Measurements from ENCODE around the gene ITGA2B. TPM values are rescaled to one million over a fixed set of nuclear protein-coding genes. Genes with fewer than 3 reads are reported as not detected.

ITGA2B gene
- total RNA-seq, result 0.23 and 0.24 TPM in 2 replicates

DNA sequence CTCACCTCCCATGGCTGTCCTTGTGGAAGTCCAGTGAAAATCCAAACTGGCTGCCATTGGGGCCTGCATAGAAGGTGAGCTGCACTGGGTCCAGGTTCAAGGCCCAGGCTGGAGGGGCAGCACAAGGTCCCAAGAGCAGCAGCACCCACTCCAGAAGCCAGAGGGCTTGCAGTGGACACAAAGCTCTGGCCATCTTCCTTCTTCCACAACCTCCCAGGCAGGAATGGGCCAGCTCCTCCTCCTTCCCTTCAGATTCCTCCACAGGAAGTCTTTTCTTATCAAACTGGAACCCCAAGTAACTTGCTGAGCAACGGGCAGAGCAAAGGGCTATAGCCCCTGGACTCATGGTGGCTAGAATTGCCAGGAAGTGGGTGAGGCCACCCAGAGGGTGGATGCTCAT, at the start of gene ITGA2B:
Gene ITGA2B (minus strand): TSS at position 369 of the 400 bp plus-strand sequence. CDS start 176 bp downstream, at position 193.
- DNase-seq (ENCODE audit: extremely low read depth, low read depth, low spot score), result no peak

- no peak for DNase-seq (ENCODE audit: extremely low read depth, low read depth, low spot score)
These were observed 49.7 kb upstream of the ITGA2B start for GRCh38 chr17:44439168-44439567.

DNA sequence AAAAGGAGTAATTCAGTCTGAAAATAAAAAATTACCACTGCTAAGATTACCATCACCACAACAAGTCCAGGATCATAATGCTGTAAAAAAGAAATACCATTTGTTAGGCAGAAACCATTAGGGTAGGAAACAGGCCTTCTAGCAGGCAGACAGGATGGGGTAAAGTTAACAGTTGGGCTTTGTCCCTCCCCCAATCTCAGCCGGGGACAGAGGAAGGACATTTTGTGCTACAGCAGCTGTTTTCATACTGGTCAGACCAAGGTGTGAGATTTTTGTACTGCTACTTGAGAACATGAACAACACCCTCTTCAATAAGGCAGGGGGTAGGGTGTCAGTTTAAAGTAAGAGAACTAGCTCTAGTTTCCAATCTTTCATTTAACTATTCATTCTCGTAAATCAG, 49.2 kb upstream of the ITGA2B start:
- DNase-seq (ENCODE audit: extremely low read depth, low read depth, low spot score), result no peak

DNA sequence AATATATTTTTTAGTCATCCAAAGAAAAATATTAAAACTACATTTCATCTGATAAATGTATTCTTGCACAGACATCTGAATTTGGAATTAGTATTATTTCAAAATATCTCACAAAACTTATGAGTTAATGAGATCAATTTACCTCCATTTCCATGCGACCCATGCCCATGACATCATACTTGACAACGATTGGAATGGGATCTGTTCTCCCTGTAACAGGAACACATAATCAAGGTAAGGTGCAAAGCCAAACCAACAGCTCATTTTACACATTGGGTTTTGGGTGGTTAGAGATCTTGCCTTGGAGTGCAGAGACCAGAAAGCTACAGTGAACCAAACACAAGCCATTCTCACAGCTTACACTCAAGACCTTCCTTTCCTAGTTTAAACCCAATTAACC, 46.9 kb upstream of the ITGA2B start:
- DNase-seq (ENCODE audit: extremely low read depth, low read depth, low spot score), result no peak

- DNase-seq (ENCODE audit: extremely low read depth, low read depth, low spot score), result no peak
These were observed 43.1 kb upstream of the ITGA2B start for GRCh38 chr17:44432254-44433157.

DNA sequence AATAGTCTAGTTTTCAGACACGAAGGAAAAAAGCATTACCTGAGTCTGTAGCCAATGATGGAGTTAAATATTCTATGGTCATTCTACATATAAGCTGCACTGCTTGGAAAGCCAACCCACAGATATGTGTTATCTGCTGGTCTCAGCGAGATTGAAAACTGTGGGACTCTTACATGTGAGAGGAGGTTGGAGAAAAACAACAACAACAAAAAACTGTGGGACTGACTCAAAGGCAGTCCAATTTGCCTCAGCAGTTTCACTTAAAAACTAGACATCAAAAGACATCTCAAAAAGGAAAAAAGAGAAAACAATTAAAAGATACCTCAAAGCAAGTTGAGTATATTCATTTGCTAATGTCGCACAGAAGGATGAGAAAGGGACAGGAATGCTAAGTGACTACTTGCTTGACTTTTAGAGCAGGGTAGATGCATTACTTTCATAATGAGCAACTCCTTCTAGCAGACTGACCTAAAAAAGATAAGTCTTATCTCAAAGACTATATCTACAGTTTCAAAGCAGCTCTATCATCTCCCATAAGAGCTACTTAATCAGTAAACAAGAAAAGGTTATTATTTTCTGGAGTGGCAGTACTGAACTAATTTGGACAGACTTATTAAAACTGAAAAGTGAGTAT, 35.5 kb upstream of the ITGA2B start:
- no peak for DNase-seq (ENCODE audit: extremely low read depth, low read depth, low spot score)

DNA sequence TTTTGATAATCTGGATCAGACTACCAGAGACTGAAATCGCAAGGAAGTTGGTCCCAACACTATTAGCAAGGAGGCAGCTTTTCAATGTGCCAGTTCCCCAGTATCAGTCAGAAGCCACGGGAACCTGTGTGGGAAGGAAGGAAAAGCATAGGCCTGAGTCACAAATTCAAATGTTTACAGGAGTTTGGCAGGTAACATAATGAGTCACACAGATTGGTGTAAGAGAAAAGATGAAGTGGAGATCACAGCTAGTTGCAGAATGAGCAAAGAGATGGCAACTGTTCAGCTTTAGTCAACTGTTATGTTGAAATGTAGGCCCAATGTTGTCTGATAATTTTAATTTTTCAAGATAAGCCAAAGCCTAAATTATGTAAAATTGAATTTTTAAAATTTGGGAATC, 28.1 kb upstream of the ITGA2B start:
- DNase-seq (ENCODE audit: extremely low read depth, low read depth, low spot score), result peak; percentile 18

GRCh38 chr17:44416558-44417289, 27.3 kb upstream of the ITGA2B start:
- DNase-seq (ENCODE audit: extremely low read depth, low read depth, low spot score), result no peak

DNA sequence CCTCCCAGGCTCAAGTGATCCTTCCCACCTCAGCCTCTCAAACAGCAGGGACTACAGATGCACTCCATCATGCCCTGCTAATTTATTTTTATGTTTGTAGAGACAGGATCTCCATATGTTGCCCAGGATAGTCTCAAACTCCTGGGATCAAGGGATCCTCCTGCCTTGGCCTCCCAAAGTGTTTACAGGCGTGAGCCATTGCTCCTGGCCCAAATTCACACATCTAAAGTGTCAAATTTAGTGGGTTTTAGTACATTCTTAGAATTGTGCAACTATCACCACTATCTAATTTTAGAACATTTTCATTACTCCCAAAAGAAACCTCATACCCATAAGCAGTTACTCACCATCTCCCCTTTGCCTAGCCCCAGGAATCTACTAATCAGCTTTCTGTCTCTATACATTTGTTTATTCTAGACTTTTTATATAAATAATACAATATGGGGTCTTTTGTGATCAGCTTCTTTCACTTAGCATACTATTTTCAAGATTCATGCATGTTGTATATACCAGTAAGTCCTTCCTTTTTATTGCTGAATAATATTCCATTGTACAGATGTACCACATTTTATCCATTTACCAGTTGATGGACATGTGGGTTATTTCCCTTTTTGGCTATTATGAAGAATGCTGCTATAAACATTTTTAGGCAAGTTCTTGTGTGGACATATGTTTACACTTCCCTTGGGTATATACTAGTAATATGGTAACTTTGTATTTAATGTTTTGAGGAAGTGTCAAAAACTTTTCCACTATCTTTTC, 25.1 kb upstream of the ITGA2B start:
- no peak for DNase-seq (ENCODE audit: extremely low read depth, low read depth, low spot score)

DNA sequence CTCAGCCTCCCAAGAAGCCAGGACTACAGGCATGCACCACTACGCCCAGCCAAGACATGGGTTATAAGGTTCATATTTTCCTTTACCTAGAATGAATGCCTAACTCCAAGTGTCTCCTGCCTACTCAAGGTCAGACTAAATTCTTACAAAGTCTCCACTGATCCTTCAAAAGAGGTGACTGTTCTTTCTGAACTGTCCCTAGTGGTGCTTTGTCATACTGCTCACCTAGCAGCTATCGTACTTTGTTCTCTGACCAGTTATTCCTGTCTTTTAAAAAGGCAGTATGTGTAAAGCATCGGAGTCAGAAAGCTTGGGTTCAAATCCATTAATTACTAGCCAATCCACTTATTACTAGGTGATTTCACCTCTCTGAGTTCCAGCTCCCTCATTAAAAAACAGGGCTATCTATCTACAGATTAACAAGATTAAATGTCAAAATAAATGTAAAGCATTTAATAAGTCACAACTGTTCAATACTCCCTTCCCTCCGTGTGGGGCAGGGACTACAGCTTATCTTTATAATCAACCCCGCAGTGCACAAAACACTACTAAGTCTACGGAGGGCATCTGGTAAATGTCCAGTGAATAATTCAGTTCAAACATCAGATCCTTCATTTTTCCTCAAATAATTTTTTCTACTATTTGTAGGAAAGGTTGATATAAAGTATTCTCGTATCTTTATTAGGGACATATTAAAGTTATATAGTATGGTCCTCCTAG, 20.0 kb upstream of the ITGA2B start:
- DNase-seq (ENCODE audit: extremely low read depth, low read depth, low spot score), result no peak

DNA sequence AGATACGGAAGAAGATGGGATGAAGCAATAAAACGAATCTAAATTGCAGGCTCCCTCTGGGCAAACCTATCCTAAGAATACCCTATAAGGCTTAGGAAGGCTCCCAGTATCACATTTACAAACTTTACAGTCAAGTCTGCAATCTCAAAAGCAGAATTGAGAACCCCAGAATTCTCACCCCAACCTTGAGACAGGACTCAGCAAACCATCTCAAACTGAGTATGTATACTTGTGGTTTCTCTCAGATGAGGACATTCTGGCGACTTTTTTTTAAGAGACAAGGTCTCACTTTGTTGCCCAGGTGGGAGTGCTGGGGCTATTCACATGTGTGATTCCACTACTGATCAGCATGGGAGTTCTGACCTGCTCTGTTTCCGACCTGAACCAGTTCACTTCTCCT, 19.3 kb upstream of the ITGA2B start:
- DNase-seq (ENCODE audit: extremely low read depth, low read depth, low spot score), result no peak

DNA sequence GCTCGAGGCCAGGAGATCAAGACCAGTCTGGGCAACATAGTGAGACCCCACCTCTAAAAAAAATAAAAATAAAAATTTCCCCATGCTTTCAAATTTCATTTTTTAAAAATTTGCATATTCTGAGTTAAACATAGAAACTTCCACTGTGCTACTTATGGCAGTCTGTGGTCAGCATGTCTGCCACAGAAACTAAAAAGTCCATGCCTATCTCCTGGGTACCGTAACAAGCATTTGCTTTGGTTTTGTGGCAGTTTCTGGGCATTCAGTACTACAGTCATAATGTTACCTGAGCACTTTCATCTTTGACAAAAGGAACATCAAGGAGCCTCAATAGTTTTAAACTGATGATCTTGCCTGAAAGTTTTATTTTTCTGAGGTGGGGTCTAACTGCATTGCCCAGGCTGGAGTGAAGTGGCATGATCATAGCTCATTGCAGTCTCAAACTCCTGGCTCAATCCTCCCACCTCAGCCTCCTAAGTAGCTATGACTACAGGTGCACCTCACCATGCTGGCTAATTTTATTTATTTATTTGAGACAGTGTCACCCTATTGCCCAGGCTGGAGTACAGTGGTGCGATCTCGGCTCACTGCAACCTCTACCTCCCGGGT, 13.2 kb upstream of the ITGA2B start:
- no peak for DNase-seq (ENCODE audit: extremely low read depth, low read depth, low spot score)

DNA sequence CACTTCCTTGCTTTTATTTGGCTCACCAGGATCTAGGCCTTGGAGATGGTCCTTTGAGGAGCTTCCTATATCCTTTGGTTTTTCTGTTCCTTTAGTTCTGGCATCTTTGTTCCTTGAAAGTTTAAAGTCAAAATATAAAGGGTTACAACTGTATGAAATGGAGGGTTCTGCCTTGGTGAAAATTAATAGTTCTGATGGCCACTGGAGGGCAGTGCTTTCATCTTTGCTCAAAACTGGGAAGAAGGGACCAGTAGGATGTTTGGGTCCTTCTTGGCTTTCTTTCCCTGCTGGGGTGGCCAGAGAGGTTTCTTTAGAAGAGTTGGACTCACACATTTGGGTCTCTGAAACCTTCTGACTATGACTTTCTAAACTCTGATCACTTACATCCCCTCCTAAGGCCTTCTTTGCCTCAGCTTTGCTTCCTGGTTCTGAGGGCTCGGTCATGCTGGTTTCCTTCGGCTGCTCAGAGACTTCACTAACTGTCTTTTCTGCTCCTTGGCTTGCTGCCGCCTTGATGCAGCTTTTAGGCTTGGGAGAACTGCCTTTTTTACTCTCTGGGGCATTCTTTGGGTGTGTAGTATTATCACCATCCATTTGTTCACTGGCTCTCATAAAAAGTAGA, 10.9 kb upstream of the ITGA2B start:
- DNase-seq (ENCODE audit: extremely low read depth, low read depth, low spot score), result no peak

GRCh38 chr17:44398692-44399691, 9.5 kb upstream of the ITGA2B start:
- DNase-seq (ENCODE audit: extremely low read depth, low read depth, low spot score), result no peak

- DNase-seq (ENCODE audit: extremely low read depth, low read depth, low spot score), result no peak
These were observed 8.3 kb upstream of the ITGA2B start for GRCh38 chr17:44397479-44398440.

GRCh38 chr17:44396946-44397345, 7.5 kb upstream of the ITGA2B start:
- DNase-seq (ENCODE audit: extremely low read depth, low read depth, low spot score), result no peak

GRCh38 chr17:44394833-44395232, 5.4 kb upstream of the ITGA2B start:
- no peak for DNase-seq (ENCODE audit: extremely low read depth, low read depth, low spot score)
